GM19455 (cell line): ENCODE data around the gene EGR2.
"Not testable (repeated sequence)": the region's sequence is repeated elsewhere in the genome, so short reads cannot be mapped to it uniquely, and the experiment has no call there.

ENCODE experiments used
- ATAC-seq: cut with Tn5 transposase; IDR thresholded peaks from one replicate; pipeline ENCODE4 v1.9.1; 2021; ENCODE audit not compliant: unreplicated experiment

EGR2 gene

DNA sequence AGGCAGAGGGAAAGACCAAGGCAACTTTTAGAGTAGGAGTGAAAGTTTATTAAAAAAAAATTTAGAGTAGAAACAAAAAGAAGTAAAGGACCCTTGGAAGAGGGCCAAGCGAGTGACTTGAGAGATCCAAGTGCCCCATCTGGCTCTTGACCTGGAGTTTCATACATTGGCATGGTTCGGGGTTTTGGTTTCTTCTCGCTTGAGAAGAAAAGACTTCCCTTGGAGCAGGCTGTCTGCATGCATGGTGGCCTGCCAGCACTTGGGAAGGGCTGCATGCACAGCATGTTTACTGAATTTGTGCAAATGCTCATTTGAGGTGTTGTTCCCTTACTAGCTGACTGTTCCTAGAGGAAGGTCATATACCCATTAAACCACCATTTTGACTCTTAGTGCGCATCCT is 20.4 kb downstream of the EGR2 start:
- ATAC-seq, result no peak

DNA sequence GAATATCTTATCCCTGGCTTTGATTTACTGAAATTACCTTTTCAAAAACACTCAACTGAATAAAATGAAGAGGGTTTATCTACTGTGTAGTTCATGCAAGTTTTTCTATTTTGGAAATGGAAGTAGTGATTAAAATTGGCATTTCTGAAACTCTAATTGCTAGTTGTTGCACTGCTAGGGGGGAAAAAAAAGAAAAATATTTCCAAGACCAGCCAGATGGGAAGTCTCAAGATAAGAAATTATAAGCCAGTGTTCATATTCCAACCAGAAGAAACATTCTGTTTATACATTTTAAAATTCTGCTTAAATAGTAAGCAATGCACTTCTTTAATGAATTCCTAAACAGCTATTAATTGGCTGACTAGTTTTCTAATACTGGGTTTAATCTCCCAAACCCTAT is 21.1 kb downstream of the EGR2 start:
- no peak for ATAC-seq

DNA sequence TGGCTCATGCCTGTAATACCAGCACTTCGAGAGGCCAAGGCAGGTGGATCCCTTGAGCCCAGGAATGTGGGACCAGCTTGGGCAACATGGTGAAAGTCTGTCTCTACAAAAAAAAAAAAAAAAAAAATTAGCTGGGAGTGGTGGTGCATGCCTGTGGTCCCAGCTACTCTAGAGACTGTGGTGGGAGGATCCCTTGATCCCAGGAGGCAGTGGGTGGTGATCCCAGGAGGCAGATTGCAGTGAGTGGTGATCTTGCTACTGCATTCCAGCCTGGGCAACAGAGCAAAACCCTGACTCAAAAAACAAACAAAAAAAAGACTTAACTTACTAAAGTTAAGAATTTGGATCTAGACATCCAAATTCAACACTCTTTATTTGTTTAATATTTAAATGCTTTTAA is 21.9 kb downstream of the EGR2 start:
- no peak for ATAC-seq

DNA sequence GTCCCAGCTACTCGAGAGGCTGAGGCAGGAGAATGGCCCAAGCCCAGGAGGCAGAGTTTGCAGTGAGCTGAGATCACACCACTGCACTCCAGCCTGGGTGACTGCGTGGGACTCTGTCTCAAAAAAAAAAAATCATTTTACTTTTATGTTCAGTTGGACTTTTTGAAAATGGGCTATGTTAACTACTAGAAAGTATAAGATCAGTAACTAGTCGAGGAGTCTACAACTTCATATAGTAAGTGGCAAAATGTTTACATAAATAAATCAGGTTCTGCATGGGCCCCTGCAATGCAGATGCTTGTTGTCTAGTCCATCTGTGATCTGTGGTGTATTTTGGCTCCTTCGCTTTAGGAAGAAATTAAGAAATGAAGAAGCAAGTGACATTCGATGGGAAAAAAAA is 23.9 kb downstream of the EGR2 start:
- no peak for ATAC-seq

DNA sequence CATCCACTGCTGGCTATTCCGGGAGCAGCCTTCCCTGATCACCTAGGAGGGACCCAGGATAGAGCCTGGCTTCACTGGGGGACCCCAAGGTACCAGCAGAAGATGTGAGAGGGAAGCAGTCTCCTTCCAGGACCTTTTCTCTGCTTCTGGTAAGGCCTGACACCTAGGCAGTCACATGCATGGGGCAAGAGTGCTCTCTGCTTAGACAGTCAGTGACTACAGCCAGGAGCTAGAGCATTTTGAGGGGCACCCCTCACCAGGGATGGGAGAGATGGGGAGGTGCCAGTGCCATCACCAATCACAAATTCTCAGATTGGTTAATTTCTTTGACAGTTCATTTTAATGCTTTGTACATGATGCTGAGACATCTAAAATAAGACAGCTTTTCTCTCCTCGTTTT is 25.6 kb downstream of the EGR2 start:
- no peak for ATAC-seq

DNA sequence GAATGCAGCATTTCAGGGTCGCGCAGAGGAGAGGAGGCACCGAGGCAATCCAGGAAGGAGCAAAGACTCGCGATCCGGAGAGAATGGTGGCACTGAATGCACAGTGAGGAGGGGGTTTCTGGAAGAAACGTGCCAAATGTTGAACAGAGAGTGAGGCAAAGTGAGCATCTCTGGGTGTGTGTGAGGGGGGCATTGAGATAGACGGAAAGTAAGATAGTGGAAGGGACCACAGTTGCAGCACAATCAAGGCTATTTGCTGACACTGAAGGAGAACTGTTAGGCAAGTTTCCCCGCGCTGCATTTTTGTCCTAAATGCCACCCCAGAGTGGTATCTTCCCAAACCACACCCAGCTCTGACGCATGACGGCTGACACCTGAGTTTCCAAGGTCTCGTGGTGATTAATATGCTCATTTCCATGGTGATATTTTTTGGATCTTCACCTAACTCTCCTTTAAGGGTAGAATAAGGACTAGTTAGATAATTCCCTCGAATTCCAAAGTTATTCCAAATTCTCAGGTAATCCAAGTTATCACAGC is 26.1 kb downstream of the EGR2 start:
- ATAC-seq, result no peak

DNA sequence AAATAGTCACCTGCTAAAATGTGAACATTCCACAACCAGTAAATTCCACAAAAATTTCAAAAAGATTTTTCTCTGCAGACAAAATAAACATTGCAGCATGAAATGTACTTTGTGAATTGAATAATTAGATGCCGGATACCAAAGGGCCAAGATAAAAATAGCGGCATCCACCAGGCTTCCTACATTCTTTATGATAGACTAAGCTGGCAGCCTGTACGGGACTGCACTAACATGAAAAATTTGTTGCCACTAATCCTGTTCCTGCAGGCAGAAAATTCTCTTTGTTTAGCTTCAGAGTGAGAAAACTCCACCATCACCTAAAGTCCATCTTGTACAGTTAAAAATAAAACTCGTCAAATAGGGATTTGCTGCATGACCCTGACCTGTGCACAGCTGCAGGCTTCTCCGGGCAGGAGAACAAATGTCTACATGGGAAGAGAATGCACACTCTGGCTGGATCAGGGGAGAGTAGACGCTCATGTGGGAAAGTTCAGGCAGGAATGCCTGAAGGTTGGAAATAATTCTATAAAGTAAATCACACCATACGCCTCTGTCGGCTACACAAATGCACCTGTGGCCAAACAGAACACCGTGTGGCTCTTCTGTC is 27.2 kb downstream of the EGR2 start:
- no peak for ATAC-seq

DNA sequence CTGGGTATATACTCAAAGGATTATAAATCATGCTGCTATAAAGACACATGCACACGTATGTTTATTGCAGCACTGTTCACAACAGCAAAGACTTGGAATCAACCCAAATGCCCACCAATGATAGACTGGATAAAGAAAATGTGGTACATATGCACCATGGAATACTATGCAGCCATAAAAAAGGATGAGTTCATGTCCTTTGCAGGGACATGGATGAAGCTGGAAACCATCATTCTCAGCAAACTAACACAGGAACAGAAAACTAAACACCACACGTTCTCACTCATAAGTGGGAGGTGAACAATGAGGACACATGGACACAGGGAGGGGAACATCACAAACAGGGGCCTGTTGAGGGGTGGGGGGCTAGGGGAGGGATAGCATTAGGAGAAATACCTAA is 27.9 kb downstream of the EGR2 start:
- ATAC-seq, result not testable (repeated sequence)

DNA sequence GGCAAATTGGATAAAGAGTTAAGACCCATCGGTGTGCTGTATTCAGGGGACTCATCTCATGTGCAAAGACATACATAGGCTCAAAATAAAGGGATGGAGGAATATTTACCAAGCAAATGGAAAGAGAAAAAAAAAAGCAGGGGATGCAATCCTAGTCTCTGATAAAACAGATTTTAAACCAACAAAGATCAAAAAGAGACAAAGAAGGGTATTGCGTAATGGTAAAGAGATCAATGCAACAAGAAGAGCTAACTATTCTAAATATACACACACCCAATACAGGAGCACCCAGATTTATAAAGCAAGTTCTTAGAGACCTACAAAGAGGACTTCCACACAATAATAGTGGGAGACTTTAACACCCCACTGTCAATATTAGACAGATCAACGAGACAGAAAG is 31.6 kb downstream of the EGR2 start:
- not testable (repeated sequence) for ATAC-seq

DNA sequence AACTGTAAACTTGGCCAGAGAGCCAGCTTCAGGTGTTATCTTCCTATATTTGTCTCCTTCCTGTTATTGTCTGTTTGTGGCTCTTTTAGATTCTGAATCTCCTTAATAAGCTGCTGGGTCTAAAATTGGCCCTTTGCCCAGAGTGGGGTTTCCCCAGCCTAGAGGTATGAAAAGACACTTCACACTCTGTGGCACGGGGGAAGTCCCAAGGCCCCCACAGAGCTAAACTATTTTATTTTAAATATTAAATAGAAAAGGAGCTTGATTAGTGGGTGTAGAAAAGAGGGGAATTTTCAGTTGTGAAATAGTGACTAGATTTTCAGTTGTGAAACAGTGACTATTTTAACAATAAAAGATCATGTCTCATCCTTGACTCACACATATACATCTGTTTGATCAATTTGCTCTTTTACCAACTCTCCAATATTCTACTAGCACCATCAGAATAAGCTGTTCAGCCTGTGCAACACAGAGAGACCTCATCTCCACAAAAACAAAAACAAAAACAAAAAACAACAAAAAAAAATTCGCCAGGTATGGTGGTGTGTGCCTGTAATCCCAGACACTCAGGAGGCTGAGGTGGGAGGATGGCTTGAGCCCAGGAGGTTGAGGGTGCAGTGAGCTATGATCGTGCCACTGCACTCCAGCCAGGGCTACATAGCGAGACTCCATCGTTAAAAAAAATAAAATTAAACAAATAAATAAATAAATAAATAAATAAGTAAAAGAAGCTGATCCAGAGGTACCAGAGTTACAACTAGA is 36.5 kb downstream of the EGR2 start:
- peak; percentile 89 for ATAC-seq

DNA sequence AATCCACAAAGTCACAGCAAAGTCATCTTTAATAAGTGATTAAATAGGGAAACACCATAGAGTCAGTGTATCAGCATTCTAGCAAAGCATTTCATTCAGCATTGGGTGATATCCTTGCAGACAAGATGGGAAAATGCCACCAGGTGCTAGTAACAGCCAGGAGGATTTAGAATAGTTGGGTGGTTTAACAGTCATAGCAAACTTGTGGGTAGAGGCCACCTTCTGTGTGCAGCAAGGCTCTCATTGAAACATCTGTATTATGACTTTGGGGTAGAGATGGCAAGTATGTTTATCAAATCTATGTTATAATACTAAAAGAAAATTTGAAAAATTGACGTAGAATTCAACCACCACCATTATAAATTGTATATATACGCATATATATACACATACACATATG is 38.0 kb downstream of the EGR2 start:
- ATAC-seq, result no peak

DNA sequence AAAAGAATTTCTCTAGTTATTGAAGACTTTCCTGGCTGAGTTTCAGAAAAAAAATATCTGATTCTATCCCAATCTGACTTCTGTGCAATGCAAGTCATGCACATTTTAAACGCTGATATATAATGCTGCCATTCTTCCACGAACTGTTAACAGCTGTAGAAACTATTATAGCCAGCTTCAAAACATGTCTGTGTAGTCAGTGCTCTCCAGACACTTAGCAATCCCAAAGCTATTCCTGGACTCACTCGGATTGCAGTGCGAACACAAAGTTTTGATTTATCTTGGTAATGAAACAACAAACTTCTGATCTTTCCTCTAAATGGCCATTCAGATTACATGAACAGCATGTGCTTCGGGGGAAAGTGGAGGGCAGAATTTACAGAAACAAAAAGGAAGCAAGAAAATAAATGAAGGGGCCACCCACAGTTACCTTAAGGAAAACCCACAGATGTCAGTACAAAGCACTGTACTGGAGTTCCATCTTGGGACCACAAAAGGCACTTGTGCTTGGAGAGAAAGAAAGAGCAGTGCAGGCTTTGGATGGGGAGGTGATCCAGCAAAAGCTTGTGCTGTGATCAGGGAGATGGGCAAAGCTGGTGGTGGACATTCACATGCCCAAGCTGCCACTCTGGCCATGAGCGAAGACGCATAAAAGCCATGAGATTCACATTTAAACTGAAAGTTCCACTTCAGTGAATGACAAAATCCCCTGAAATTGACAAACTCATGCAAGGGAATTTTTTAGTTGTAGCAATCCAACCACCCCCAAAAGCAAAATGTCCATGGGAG is 43.8 kb downstream of the EGR2 start:
- no peak for ATAC-seq

DNA sequence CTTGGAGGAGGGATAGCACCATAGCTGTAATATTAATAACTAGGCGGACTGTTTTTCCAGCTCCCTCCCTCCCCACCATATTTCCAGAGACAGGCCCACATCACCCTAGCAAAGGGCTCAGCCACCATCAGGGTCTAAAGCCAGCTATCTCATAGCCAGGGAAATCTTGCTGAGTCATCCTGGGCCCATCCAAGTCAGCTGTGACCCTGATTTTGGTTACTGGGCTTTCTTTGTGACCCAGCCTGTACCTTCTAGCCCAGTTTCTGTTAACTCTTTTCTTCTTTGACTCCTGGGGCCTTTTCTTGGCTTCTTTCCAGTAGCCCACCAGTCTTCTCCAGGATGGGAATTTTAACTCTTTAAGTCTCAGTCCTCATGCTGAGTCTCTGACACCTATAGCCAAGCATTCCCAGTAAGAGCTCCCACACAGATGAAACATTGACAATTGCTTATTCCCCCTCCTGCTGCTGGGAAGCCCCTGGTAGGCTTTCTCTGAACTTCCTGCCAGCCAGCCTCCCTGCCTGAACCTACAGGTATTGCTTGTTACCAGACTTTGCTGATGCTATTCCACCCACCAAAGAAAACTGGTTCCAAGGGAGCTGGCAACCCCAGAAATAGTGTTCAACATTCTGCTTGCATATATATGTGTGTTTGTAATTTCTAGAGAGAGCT is 46.5 kb downstream of the EGR2 start:
- ATAC-seq, result no peak

DNA sequence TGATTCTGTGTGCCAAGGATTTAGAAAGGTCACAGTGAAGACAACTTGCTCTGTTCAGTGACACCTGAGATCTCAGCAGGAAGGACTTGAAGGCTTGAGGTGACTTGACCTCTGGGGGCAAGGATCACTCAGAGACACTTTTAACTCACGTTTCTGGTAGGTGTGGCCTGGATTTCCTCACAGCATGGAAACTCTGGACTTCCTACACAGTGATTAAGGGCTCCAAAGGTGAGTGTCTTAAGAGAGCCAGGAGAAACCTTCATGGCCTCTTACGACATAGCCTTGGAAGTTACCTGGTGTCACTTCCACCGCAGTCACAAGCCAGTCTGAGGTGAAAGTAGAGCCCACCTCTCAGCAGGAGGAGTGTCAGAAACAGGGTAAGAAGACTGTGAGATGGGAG is 49.8 kb downstream of the EGR2 start:
- ATAC-seq, result no peak

DNA sequence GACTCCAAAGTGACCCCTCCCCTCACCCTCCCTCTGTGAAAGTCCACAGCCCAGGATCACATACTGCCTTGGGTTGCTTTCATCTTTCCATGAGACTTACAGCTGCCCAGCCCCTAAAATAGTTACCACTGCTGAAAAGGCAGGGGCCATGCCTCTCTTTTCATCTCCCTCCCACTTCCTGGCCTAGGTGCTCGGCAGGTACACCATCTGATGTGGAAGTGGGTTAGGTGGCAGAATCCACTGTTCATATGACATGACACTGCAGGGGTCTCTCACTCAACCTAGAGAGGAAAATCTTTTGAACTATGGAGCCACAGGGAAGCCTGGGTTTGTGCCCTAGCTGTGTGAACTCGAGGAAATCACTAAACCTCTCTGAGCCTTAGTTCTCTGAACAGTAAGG is 50.4 kb downstream of the EGR2 start:
- no peak for ATAC-seq

DNA sequence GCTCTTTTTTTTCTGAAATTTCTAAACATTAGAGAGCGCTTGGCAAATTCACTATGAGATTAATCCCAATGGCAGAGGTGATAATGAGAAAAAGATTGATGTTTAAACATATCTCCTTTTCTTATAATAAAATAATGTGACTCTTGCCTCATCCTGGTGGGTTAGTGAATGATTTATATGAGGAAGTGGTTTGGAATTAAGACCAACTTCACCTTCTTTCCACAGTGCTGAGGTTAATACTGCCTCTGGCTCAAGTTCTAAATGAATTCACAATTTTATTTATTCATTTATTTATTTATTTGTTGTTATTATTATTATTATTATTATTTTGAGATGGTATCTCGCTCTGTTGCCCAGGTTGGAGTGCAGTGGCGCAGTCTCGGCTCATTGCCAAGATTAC is 52.2 kb downstream of the EGR2 start:
- ATAC-seq, result no peak

DNA sequence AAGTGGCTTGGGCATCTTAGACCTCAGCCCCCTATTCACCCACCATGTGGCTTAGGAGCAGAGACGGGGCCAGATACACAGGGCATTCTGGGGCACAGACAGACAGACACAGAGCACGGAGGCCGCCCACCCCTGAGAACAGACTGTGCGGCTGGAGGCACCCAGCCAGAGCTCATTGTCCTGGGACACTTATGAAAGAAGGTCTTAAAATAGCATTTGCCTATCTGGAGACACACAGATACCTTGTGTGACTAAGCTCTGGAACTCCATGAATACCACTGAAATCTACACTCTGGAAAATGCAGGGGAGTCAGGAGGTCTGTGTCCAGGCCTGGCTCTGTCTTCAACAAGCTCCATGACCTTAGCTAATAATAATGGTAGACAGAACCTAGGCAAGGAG is 53.0 kb downstream of the EGR2 start:
- ATAC-seq, result no peak
